Measurements from ENCODE around the gene CCDC33. TPM values are rescaled to one million over a fixed set of nuclear protein-coding genes. Genes with fewer than 3 reads are reported as not detected.

The CCDC33 gene
- total RNA-seq, 4 donors from 2014 or later = not detected

DNA sequence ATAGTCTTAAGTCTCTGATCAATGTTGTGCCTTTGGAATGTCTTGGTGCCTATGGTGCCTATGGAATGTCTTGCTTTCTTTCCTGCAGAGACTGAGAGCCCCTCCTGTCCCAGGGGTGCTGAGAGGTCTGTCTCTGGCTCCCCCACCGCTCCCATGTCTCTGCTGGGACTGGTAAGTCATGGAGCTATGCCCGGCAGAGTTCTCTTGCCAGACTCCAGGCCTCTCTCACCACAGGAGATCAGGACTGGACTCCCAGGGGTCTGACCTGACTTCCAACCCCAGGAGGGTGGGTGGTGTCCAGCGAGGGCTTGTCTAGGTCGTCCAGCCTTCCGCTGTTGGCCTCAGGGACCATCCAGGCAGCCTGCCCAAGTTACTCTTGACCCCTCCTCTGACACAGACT is 145.4 kb downstream of the CCDC33 start:
- ATAC-seq (ENCODE audit: low FRiP score) (peak; percentile 10), DNase-seq (ENCODE audit: low spot score) (no peak)
- TF ChIP-seq, protein P1, sequence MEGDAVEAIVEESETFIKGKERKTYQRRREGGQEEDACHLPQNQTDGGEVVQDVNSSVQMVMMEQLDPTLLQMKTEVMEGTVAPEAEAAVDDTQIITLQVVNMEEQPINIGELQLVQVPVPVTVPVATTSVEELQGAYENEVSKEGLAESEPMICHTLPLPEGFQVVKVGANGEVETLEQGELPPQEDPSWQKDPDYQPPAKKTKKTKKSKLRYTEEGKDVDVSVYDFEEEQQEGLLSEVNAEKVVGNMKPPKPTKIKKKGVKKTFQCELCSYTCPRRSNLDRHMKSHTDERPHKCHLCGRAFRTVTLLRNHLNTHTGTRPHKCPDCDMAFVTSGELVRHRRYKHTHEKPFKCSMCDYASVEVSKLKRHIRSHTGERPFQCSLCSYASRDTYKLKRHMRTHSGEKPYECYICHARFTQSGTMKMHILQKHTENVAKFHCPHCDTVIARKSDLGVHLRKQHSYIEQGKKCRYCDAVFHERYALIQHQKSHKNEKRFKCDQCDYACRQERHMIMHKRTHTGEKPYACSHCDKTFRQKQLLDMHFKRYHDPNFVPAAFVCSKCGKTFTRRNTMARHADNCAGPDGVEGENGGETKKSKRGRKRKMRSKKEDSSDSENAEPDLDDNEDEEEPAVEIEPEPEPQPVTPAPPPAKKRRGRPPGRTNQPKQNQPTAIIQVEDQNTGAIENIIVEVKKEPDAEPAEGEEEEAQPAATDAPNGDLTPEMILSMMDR (IDR thresholded peaks at IDR 0.05) = no peak

DNA sequence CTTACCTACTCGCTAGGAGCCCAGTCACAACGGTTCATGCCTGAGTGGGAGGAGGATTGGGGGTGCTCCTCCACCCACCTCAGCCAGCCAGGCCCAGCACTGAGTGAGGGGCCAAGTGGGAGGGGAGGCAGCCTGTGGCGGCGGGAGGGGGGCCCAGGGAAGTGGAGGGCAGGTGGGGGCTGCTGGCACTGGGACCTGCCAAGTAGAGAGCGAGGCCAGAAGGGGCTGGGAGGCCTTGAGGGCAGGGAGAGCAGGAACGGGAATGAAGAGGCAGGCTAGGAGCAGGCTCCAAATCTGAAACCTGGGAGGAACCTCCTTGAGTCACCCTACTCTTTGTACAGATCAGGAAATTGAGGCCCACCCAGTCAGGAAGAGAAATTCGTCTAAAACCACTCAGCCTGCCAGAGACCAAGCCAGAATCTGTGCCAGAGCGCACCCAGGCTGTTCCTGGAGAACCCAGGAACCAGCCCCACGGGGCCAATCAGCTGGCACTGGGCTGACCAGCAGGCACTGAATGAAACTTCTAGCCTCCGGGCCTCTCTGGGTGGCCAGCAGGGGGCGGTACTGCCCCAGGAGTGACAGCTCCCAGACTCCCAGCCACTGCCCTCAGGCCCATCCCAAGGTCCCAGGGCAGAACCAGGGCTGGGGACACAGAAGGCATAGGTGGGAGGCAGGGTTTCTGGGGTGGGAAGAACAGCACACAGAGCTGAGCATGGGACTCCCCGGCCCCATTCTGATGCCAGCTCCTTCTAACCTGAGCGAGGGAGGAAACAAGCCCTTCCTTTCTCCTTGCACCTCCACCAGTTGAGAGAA is 146.1 kb downstream of the CCDC33 start:
- ATAC-seq (ENCODE audit: low FRiP score) (peak; percentile 84), DNase-seq (ENCODE audit: low spot score) (peak; percentile 83)
- TF ChIP-seq, protein P1 (IDR thresholded peaks at IDR 0.05) = peak in 2 of 3 donors; percentile 86 to 90

GRCh38 chr15:74383286-74383685 is 147.2 kb downstream of the CCDC33 start:
- DNase-seq (ENCODE audit: low spot score) = no peak
- ATAC-seq (ENCODE audit: low FRiP score) = no peak
- TF ChIP-seq, protein P1 (IDR thresholded peaks at IDR 0.05) = no peak

GRCh38 chr15:74383695-74384565 is 147.8 kb downstream of the CCDC33 start:
- TF ChIP-seq, protein P1 (IDR thresholded peaks at IDR 0.05) = no peak
- ATAC-seq (ENCODE audit: low FRiP score) (no peak), DNase-seq (ENCODE audit: low spot score) (no peak)

DNA sequence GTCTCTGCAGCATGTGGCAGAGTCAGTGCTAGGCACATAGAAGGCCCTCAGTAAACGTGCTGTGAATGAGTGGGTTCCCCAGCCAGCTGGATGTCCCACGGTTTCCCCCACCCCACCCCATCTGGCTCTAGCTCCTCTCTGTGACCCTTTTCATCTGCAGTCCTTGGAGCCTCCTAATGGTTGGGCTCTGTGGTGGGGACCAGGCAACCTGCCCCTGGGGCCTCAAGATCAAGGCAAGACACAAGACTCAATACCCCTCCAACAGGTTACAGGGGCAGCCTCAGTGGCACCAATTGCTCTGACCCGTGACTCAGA is 148.4 kb downstream of the CCDC33 start:
- ATAC-seq (ENCODE audit: low FRiP score) (no peak), DNase-seq (ENCODE audit: low spot score) (no peak)
- TF ChIP-seq, protein P1 (IDR thresholded peaks at IDR 0.05) = no peak

DNA sequence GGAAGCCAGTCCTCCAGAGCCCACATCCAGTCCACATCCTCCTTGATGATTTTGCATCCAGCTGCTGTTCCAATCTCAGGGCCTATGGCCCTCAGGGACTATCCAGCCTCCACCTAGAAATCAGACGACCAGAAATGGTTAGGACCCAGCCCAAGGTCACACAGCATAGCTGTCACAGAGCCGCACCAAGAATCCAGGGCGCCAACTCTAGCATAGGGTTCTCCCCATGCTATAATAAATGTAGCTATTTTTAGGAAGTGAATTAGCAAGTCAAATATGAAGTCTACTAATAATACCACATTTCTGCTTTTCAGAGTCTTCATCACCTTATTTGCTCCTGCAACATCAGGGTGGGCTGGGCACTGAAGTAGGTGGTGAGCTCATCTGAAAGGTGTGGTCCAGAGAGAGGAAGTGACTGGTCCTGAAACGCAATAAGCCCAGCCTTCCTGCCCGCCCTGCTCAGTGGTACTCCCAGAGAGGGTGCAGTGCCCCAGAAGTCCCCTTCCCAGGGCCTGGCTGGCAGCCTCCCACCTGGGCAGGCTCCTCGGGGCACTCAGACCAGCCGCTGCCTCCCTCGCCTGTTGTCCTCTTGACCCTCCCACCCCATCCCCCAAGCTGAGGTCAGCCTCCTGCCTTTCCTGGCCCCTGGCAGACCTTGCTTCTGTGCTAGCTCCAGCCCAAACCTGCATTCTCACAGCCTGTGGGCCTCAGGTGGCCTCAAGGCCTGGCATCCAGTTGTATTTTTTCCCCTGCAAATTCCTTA is 148.9 kb downstream of the CCDC33 start:
- TF ChIP-seq, protein P1 (IDR thresholded peaks at IDR 0.05) = no peak
- DNase-seq (ENCODE audit: low spot score) (no peak), ATAC-seq (ENCODE audit: low FRiP score) (peak; percentile 35)
